ENCODE measurements around the gene POLR2A. TPM values are rescaled to one million over a fixed set of nuclear protein-coding genes. Genes with fewer than 3 reads are reported as not detected.

The POLR2A gene
- total RNA-seq, 4 donors from 2014 or later, result 19.7 to 167 (median 77.6) TPM

- Histone ChIP-seq H3K4me3 (no peak overlapping the region), H3K9me3 (no peaks in the 10 kb centered on the region), H3K27ac (no peak overlapping the region), H3K36me3 (no peaks in the 10 kb centered on the region), H3K27me3 (no peaks in the 10 kb centered on the region), H3K4me1 (no peaks in the 10 kb centered on the region)
- intact Hi-C loops (cut with DNase I; ENCODE audit: low total_unique reads), result no loop called here
- TF ChIP-seq POLR2A (IDR thresholded peaks at IDR 0.05) (no peak), CTCF (IDR thresholded peaks at IDR 0.05) (no peak)
- DNase-seq, result no peak
Measured at GRCh38 chr17:7495906-7496434, 11.8 kb downstream of the POLR2A start.

- TF ChIP-seq POLR2A (IDR thresholded peaks at IDR 0.05), result no peak
- no peak for TF ChIP-seq CTCF (IDR thresholded peaks at IDR 0.05)
- Histone ChIP-seq H3K9me3 (no peaks in the 10 kb centered on the region), H3K4me3 (no peak overlapping the region), H3K27ac (no peak overlapping the region), H3K27me3 (no peaks in the 10 kb centered on the region), H3K4me1 (no peaks in the 10 kb centered on the region), H3K36me3 (no peaks in the 10 kb centered on the region)
- DNase-seq, result no peak
- intact Hi-C loops (cut with DNase I; ENCODE audit: low total_unique reads), result no loop called here
Measured at GRCh38 chr17:7496470-7497183, 12.5 kb downstream of the POLR2A start.

GRCh38 chr17:7497228-7497627, 13.1 kb downstream of the POLR2A start:
- H3K27ac ChIP-seq, result no peak overlapping the region
- no peak for DNase-seq
- no peaks in the 10 kb centered on the region for H3K36me3 ChIP-seq
- H3K27me3 ChIP-seq, result no peaks in the 10 kb centered on the region
- H3K4me1 ChIP-seq, result no peaks in the 10 kb centered on the region
- H3K4me3 ChIP-seq, result no peak overlapping the region
- H3K9me3 ChIP-seq, result no peaks in the 10 kb centered on the region
- intact Hi-C loops (cut with DNase I; ENCODE audit: low total_unique reads), result no loop called here
- no peak for TF ChIP-seq POLR2A (IDR thresholded peaks at IDR 0.05)
- TF ChIP-seq CTCF (IDR thresholded peaks at IDR 0.05), result no peak

DNA sequence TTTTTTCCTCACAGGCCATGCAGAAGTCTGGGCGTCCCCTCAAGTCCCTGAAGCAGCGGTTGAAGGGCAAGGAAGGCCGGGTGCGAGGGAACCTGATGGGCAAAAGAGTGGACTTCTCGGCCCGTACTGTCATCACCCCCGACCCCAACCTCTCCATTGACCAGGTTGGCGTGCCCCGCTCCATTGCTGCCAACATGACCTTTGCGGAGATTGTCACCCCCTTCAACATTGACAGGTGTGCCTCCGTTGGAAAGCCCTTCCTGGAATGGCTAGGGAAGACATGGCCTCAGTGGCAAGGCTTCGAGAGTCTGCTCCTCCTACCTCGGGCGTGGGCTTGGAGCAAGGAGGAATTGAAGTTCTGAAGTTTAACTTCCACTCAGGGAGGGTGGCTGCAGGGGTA, 13.5 kb downstream of the POLR2A start:
- intact Hi-C loops (cut with DNase I; ENCODE audit: low total_unique reads), result no loop called here
- TF ChIP-seq POLR2A (IDR thresholded peaks at IDR 0.05), result no peak
- TF ChIP-seq CTCF (IDR thresholded peaks at IDR 0.05), result no peak
- Histone ChIP-seq H3K27ac (no peak overlapping the region), H3K36me3 (no peaks in the 10 kb centered on the region), H3K4me3 (no peak overlapping the region), H3K4me1 (no peaks in the 10 kb centered on the region), H3K9me3 (no peaks in the 10 kb centered on the region), H3K27me3 (no peaks in the 10 kb centered on the region)
- DNase-seq, result no peak

DNA sequence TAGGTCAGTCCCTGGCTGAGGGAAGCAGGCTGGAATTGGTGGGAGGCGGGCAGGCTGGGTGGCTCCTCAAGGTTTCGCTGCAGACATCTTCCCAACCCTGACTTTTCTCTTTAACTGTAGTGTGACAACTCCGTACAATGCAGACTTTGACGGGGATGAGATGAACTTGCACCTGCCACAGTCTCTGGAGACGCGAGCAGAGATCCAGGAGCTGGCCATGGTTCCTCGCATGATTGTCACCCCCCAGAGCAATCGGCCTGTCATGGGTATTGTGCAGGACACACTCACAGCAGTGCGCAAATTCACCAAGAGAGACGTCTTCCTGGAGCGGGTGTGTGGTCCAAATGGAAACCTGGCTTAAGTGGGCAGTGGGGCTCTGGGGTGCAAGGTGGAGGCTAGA, 15.0 kb downstream of the POLR2A start:
- DNase-seq, result no peak
- Histone ChIP-seq H3K4me1 (no peaks in the 10 kb centered on the region), H3K27me3 (no peaks in the 10 kb centered on the region), H3K9me3 (no peaks in the 10 kb centered on the region), H3K4me3 (no peak overlapping the region), H3K27ac (no peak overlapping the region), H3K36me3 (no peaks in the 10 kb centered on the region)
- intact Hi-C loops (cut with DNase I; ENCODE audit: low total_unique reads), result no loop called here
- TF ChIP-seq POLR2A (IDR thresholded peaks at IDR 0.05), result no peak

All from uterus (tissue), 4 donors.